PC-9 (cell line): ENCODE data around the gene TPP1. TPM values are rescaled to one million over a fixed set of nuclear protein-coding genes. Genes with fewer than 3 reads are reported as not detected.

Experiments used
- BruUV-seq: library from RNA; stranded (reverse); fragments of 400-500 nt; replicated peaks from 2 replicates; lab custom pipeline; 2021; lab: Mats Ljungman, UMichigan
- CTCF ChIA-PET: fragments of 300-600 bp; sonication (Branson Sonifier 250); formaldehyde crosslinking; loops from one replicate; lab custom pipeline; 2022; ENCODE audit warnings: antibody characterized with exemption; lab: Charles Lee
- POLR2A ChIA-PET: fragments of 300-600 bp; sonication (Branson Sonifier 250); formaldehyde crosslinking; loops from one replicate; lab custom pipeline; 2022; ENCODE audit warnings: antibody characterized with exemption; ENCODE audit not compliant: unreplicated experiment; lab: Charles Lee
- DNase-seq, 2 experiments: peaks; one replicate each; pipeline versions ENCODE4 v3.0.0 to v3.0.0-alpha.2; 2015 to 2022; ENCODE audit warnings: mixed read lengths in 1 of 2
- H2AFZ ChIP-seq: fragments of 200-600 bp; sonication (generic); 2 replicates; pipeline ENCODE4 v1.8.1; 2017; ENCODE audit warnings: antibody characterized with exemption
- H3F3A ChIP-seq: fragments of 200-600 bp; sonication (generic); 2 replicates; pipeline ENCODE4 v1.8.1; 2017; ENCODE audit warnings: antibody characterized with exemption, mild to moderate bottlenecking, low read depth; ENCODE audit not compliant: insufficient read depth
- H3K27ac ChIP-seq: fragments of 200-600 bp; sonication (generic); 2 replicates; pipeline ENCODE4 v1.6.1; 2016; ENCODE audit warnings: mixed run types
- H3K27me3 ChIP-seq: fragments of 200-600 bp; sonication (generic); 2 replicates; pipeline ENCODE4 v1.6.1; 2016; ENCODE audit warnings: low read depth, mixed run types; ENCODE audit not compliant: insufficient read depth
- H3K36me3 ChIP-seq: fragments of 200-600 bp; sonication (generic); 2 replicates; pipeline ENCODE4 v1.6.1; 2016; ENCODE audit warnings: low read depth, mixed run types
- H3K4me1 ChIP-seq: fragments of 200-600 bp; sonication (generic); replicated peaks from 2 replicates; pipeline ENCODE4 v1.6.1; 2016; ENCODE audit warnings: mixed run types; ENCODE audit not compliant: insufficient read depth
- H3K4me2 ChIP-seq: fragments of 200-600 bp; sonication (generic); 2 replicates; pipeline ENCODE4 v1.6.1; 2017; ENCODE audit warnings: mixed run types
- H3K4me3 ChIP-seq: fragments of 200-600 bp; sonication (generic); 2 replicates; pipeline ENCODE4 v1.6.1; 2016; ENCODE audit warnings: mixed run types
- H3K79me2 ChIP-seq: fragments of 200-600 bp; sonication (generic); 2 replicates; pipeline ENCODE4 v1.6.1; 2017; ENCODE audit warnings: low read depth, mixed run types
- H3K9me2 ChIP-seq: fragments of 200-600 bp; sonication (generic); 2 replicates; pipeline ENCODE4 v1.8.1; 2017; ENCODE audit warnings: mild to moderate bottlenecking; ENCODE audit not compliant: insufficient read depth
- H3K9me3 ChIP-seq: fragments of 200-600 bp; sonication (generic); 2 replicates; pipeline ENCODE4 v1.8.1; 2016; ENCODE audit warnings: low read depth; ENCODE audit not compliant: insufficient read depth
- H4K20me1 ChIP-seq: fragments of 200-600 bp; sonication (generic); 2 replicates; pipeline ENCODE4 v1.8.1; 2017; ENCODE audit not compliant: insufficient read depth
- EZH2 ChIP-seq: fragments of 200-600 bp; sonication (generic); IDR thresholded peaks from 2 replicates; pipeline ENCODE4 v1.8.0; 2017; ENCODE audit warnings: antibody characterized with exemption, low read depth
- intact Hi-C: fragments of 100-400 bp; cut with micrococcal nuclease; formaldehyde crosslinking; loops from one replicate; pipeline ENCODE4 v1.10.0; 2022; ENCODE audit not compliant: unreplicated experiment
- total RNA-seq: library from RNA; stranded (reverse); gene quantifications from 2 replicates; pipeline ENCODE4 v1.2.3, GENCODE V29; 2021
- TF ChIP-seq, protein P1 (sequence below): fragments of 200-600 bp; sonication (generic); conservative IDR thresholded peaks from 2 replicates; pipeline ENCODE4 v1.6.1; 2017; ENCODE audit warnings: mixed run types, antibody characterized with exemption, mild to moderate bottlenecking, moderate library complexity

TPP1 gene
- total RNA-seq, 1 experiment from 2014 or later: 31.4 TPM

DNA sequence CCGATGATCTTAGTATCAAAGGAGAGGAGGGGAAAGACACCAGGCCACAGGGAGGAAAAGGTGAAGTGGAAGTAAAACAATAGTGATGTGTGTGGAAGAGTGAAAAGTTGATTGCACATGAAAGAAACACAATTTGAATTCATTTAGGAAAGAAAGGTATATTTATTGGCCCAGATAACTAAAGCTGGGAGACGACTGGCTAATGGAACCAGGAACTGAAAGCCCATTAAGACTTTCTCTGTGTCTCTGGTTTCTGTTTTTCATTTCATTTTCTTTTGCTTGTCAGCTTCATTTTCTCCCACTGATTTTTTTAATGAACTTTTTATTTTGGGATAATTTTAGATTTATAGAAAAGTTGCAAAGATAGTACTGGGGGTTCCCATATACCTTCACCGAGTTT, 41.5 kb upstream of the TPP1 start:
- CTCF ChIA-PET: no interaction called here
- Histone ChIP-seq H3K79me2 (no peaks in the 10 kb centered on the region), H3K27me3 (no peaks in the 10 kb centered on the region), H4K20me1 (no peaks in the 10 kb centered on the region), H3K36me3 (no peaks in the 10 kb centered on the region), H3K4me1 (no peaks in the 10 kb centered on the region), H3F3A (no peaks in the 10 kb centered on the region), H3K9me3 (no peaks in the 10 kb centered on the region), H3K27ac (no peak overlapping the region), H3K4me2 (no peak overlapping the region), H3K9me2 (no peaks in the 10 kb centered on the region), H2AFZ (no peak overlapping the region), H3K4me3 (no peak overlapping the region)
- DNase-seq: no peak
- TF ChIP-seq, protein P1, sequence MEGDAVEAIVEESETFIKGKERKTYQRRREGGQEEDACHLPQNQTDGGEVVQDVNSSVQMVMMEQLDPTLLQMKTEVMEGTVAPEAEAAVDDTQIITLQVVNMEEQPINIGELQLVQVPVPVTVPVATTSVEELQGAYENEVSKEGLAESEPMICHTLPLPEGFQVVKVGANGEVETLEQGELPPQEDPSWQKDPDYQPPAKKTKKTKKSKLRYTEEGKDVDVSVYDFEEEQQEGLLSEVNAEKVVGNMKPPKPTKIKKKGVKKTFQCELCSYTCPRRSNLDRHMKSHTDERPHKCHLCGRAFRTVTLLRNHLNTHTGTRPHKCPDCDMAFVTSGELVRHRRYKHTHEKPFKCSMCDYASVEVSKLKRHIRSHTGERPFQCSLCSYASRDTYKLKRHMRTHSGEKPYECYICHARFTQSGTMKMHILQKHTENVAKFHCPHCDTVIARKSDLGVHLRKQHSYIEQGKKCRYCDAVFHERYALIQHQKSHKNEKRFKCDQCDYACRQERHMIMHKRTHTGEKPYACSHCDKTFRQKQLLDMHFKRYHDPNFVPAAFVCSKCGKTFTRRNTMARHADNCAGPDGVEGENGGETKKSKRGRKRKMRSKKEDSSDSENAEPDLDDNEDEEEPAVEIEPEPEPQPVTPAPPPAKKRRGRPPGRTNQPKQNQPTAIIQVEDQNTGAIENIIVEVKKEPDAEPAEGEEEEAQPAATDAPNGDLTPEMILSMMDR: no peak
- no peak for TF ChIP-seq EZH2
- no TSS peak for BruUV-seq
- POLR2A ChIA-PET: no interaction called here
- intact Hi-C loops: no loop called here

DNA sequence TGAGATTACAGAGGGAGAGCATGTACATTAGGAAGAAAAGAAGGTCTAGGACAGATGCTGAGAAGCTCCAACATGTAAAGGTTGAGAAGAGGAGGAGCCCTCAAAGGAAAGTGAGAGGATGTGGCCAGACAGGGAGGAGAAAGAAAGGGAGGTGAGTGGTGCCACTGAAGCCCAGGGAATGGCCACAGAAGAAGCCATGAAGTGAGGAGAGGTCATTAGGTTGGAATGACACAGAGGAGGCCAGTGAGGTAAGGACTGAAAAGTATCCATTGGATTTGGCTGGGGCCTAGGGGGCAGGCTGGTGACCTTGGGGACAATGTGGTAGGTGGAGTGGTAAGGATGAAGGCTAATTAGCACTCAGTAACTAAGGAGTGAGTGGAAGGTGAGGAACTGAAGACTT, 39.4 kb upstream of the TPP1 start:
- no peaks in the 10 kb centered on the region for H3K79me2 ChIP-seq
- no peak for TF ChIP-seq EZH2
- TF ChIP-seq, protein P1: no peak
- ChIA-PET POLR2A (no interaction called here), CTCF (no interaction called here)
- intact Hi-C loops: no loop called here
- no peak overlapping the region for H3K4me2 ChIP-seq
- no peaks in the 10 kb centered on the region for H3K36me3 ChIP-seq
- no peaks in the 10 kb centered on the region for H3K4me1 ChIP-seq
- H3K27ac ChIP-seq: no peak overlapping the region
- H3F3A ChIP-seq: no peaks in the 10 kb centered on the region
- no peak for DNase-seq
- no peaks in the 10 kb centered on the region for H3K9me2 ChIP-seq
- no peaks in the 10 kb centered on the region for H3K9me3 ChIP-seq
- no TSS peak for BruUV-seq
- H3K27me3 ChIP-seq: no peaks in the 10 kb centered on the region
- no peaks in the 10 kb centered on the region for H4K20me1 ChIP-seq
- no peak overlapping the region for H2AFZ ChIP-seq
- H3K4me3 ChIP-seq: no peak overlapping the region

DNA sequence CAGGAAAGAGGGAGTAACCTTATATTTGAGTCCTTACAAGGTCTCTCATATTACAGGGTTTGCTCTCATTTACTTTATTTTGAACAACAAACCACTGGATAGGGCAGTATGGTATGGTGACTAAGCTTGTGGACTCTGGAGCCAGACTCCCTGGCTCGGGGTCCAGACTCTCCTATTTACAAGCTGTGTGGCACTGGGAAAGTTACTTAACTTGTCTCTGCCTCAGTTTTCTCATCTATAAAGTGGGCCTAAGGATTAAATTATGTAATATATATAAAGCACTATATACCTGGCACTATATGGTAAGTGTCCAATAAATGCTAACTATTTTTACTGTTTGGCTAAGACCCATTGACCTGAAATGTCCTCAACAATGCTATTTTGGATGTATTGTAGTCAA, 38.1 kb upstream of the TPP1 start:
- no TSS peak for BruUV-seq
- POLR2A ChIA-PET: no interaction called here

More for the DNA sequence above, 38.1 kb upstream of the TPP1 start:
- Histone ChIP-seq H3K27ac (no peak overlapping the region), H3K4me3 (no peak overlapping the region), H3K9me3 (no peaks in the 10 kb centered on the region), H3K4me1 (no peaks in the 10 kb centered on the region), H3K36me3 (no peaks in the 10 kb centered on the region), H3K27me3 (no peaks in the 10 kb centered on the region), H4K20me1 (no peaks in the 10 kb centered on the region), H3K4me2 (no peak overlapping the region), H3K79me2 (no peaks in the 10 kb centered on the region), H3F3A (no peaks in the 10 kb centered on the region), H2AFZ (no peak overlapping the region), H3K9me2 (no peaks in the 10 kb centered on the region)
- TF ChIP-seq, protein P1: no peak
- no peak for TF ChIP-seq EZH2
- no peak for DNase-seq
- intact Hi-C loops: no loop called here
- CTCF ChIA-PET: no interaction called here
